ENCODE measurements around the gene AKAIN1. TPM values are rescaled to one million over a fixed set of nuclear protein-coding genes. Genes with fewer than 3 reads are reported as not detected.
A peak's percentile ranks its signal among the peaks of the same experiment; 100 is the strongest.

Gene AKAIN1
- total and polyA plus RNA-seq, 2 donors (not counting 1 experiment from before 2014, with no cell fraction given) = not detected

GRCh38 chr18:5237723-5238370 lies 40.8 kb upstream of the AKAIN1 start:
- Histone ChIP-seq H3K27me3 (replicated peaks in 1 of 4; ENCODE audit: control extremely low read depth in 1 of 4, control insufficient read depth in 3 of 4, insufficient read depth in 4 of 4, low read length in 3 of 4) (peaks cover 0 to 3% (median under 1%) of the 10 kb centered on the region in 4 experiments), H3K36me3 (replicated peaks in 1 of 2; ENCODE audit: control extremely low read depth in 1 of 2, control insufficient read depth in 1 of 2, extremely low read depth in 1 of 2, insufficient read depth in 2 of 2, low read length in 1 of 2) (peaks cover 2 to 14% of the 10 kb centered on the region in 2 experiments), H3K4me1 (ENCODE audit: control insufficient read depth in 2 of 2, insufficient read depth in 2 of 2, low read length in 2 of 2) (peaks cover 12 to 18% of the 10 kb centered on the region in 2 donors), H3K4me3 (ENCODE audit: control extremely low read depth in 1 of 5, extremely low read depth in 1 of 5, insufficient read depth in 1 of 5, low read depth in 2 of 5, low read length in 4 of 5) (peak overlapping the region; percentile 81 to 90 (median 87)), H3K9ac (ENCODE audit: low read length) (peak overlapping the region; percentile 92), H3K9me3 (ENCODE audit: control extremely low read depth in 1 of 3, control insufficient read depth in 2 of 3, insufficient read depth in 1 of 3, low read length in 2 of 3) (no peaks in the 10 kb centered on the region), H3K27ac (ENCODE audit: low read length in 2 of 2) (peak overlapping the region; percentile 89 to 94), H4K20me1 (ENCODE audit: control insufficient read depth, insufficient read depth, low read length, poor library complexity, severe bottlenecking) (no peaks in the 10 kb centered on the region), H3K79me2 (ENCODE audit: control insufficient read depth, insufficient read depth, low read length) (peaks cover 6% of the 10 kb centered on the region), H3K4me2 (replicated peaks; ENCODE audit: low read depth, low read length, poor library complexity, severe bottlenecking) (peak overlapping the region; percentile 90), H2AFZ (ENCODE audit: insufficient read depth, low read depth, low read length, poor library complexity, severe bottlenecking) (peak overlapping the region; percentile 95)
- Mint-ChIP-seq H3K9me3 (ENCODE audit: insufficient read depth) (no peaks in the 10 kb centered on the region), H3K27ac (peak overlapping the region; percentile 99), H3K27me3 (peaks cover 8% of the 10 kb centered on the region), H3K4me3 (peak overlapping the region; percentile 99), H3K4me1 (peaks cover 33% of the 10 kb centered on the region)
- ATAC-seq (ENCODE audit: low read depth) (peak; percentile 89), DNase-seq (peak; percentile 93)
- ChIA-PET CTCF (interaction anchor here (0.9 to 3.2 kb wide), 5 partner anchors 51 to 654 kb away, joined by 3 to 19 read pairs (median 8); partner anchors contain the start of gene ZBTB14), POLR2A (interaction anchor here (2.8 kb wide), 1 partner anchor 57 kb away, joined by 57 read pairs; the partner anchor contains the start of gene ZBTB14)
- under 1% methylated on average over 71 of the region's 71 CpGs for WGBS (ENCODE audit: insufficient coverage)
- TF ChIP-seq EZH2 (IDR thresholded peaks at IDR 0.05; ENCODE audit: borderline replicate concordance, insufficient read depth, low read depth, low read length, poor library complexity, severe bottlenecking) (no peak), CTCF (IDR thresholded peaks at IDR 0.05) (no peak)
- intact Hi-C loops (cut with micrococcal nuclease) = loop anchor here (1.0 to 5.0 kb wide), 2 partner anchors 58 to 74 kb away; no protein-coding TSS in a partner anchor
